CD14-positive monocyte (primary cell): Measurements from ENCODE around the gene GTF2F2. TPM values are rescaled to one million over a fixed set of nuclear protein-coding genes. Genes with fewer than 3 reads are reported as not detected.

Experiments
- DNase-seq, 3 donors: peaks; one replicate each; pipeline ENCODE4 v3.0.0-alpha.2; 2011 to 2022
- H2AFZ ChIP-seq: 2 replicates; pipeline ENCODE4 v1.6.0; 2012; ENCODE audit warnings: mild to moderate bottlenecking, low read depth, low read length, inconsistent platforms; ENCODE audit not compliant: insufficient read depth, poor library complexity, severe bottlenecking
- H3K27ac ChIP-seq, 2 donors: 1 replicate in 1 of 2; 2 replicates in 1 of 2; pipeline ENCODE4 v1.5.1; 2012 to 2013; ENCODE audit warnings: low read length in 2 of 2, control low read depth in 1 of 2, inconsistent platforms in 1 of 2, low read depth in 1 of 2, mild to moderate bottlenecking in 1 of 2
- H3K27me3 ChIP-seq, 2 donors: one replicate each; pipeline versions ENCODE4 v1.6.0 to v1.6.1; 2011 to 2013; ENCODE audit warnings: low read length in 2 of 2; ENCODE audit not compliant: control insufficient read depth in 2 of 2, insufficient read depth in 2 of 2
- H3K36me3 ChIP-seq, 2 donors: replicated peaks in 1 of 2; 1 replicate in 1 of 2; 2 replicates in 1 of 2; pipeline versions ENCODE4 v1.5.1 to v1.6.1; 2012 to 2013; ENCODE audit warnings: low read length in 2 of 2, control low read depth in 1 of 2, inconsistent platforms in 1 of 2, mild to moderate bottlenecking in 1 of 2; ENCODE audit not compliant: insufficient read depth in 2 of 2, control insufficient read depth in 1 of 2
- H3K4me1 ChIP-seq, 2 donors: 1 replicate in 1 of 2; 2 replicates in 1 of 2; pipeline versions ENCODE4 v1.5.1 to v1.6.1; 2012 to 2013; ENCODE audit warnings: low read length in 2 of 2, control low read depth in 1 of 2, inconsistent platforms in 1 of 2, mild to moderate bottlenecking in 1 of 2, moderate library complexity in 1 of 2; ENCODE audit not compliant: insufficient read depth in 2 of 2, control insufficient read depth in 1 of 2
- H3K4me2 ChIP-seq: replicated peaks from 2 replicates; pipeline ENCODE3; 2012; ENCODE audit warnings: low read length, moderate library complexity, mild to moderate bottlenecking; ENCODE audit not compliant: poor library complexity, severe bottlenecking; ENCODE audit errors: extremely low read depth
- H3K4me3 ChIP-seq, 3 experiments: fragments of 200-600 bp in 1 of 3; sonication (generic) in 1 of 3; replicated peaks in 1 of 3; 1 replicate in 2 of 3; 2 replicates in 1 of 3; pipeline ENCODE4 v1.5.1; 2011 to 2013; ENCODE audit warnings: low read length in 3 of 3, mild to moderate bottlenecking in 3 of 3, control low read depth in 2 of 3, low read depth in 2 of 3, inconsistent platforms in 1 of 3, moderate library complexity in 1 of 3
- H3K79me2 ChIP-seq: 2 replicates; pipeline ENCODE4 v1.6.0; 2012; ENCODE audit warnings: mild to moderate bottlenecking, control low read depth, inconsistent platforms, low read length, moderate library complexity; ENCODE audit not compliant: insufficient read depth
- H3K9ac ChIP-seq: 2 replicates; pipeline ENCODE4 v1.6.0; 2017; ENCODE audit warnings: low read length, mild to moderate bottlenecking; ENCODE audit not compliant: insufficient read depth, poor library complexity, severe bottlenecking
- H3K9me3 ChIP-seq, 2 donors: replicated peaks in 1 of 2; 1 replicate in 1 of 2; 2 replicates in 1 of 2; pipeline versions ENCODE4 v1.5.1 to v1.6.1; 2012 to 2013; ENCODE audit warnings: low read length in 2 of 2, control low read depth in 1 of 2; ENCODE audit not compliant: control insufficient read depth in 1 of 2, insufficient read depth in 1 of 2
- H4K20me1 ChIP-seq: 2 replicates; pipeline ENCODE4 v1.6.0; 2012; ENCODE audit warnings: mild to moderate bottlenecking, low read length, control low read depth, moderate library complexity; ENCODE audit not compliant: insufficient read depth
- H3K27ac Mint-ChIP-seq, 7 donors: one replicate each; pipeline ENCODE4 v1.8.0; 2020; ENCODE audit warnings: mild to moderate bottlenecking in 7 of 7, mixed read lengths in 7 of 7, moderate library complexity in 6 of 7, inconsistent platforms in 2 of 7
- H3K27me3 Mint-ChIP-seq, 3 donors: one replicate each; pipeline ENCODE4 v1.8.0; 2021 to 2022; ENCODE audit warnings: low read depth in 3 of 3, mild to moderate bottlenecking in 3 of 3, mixed read lengths in 3 of 3, moderate library complexity in 3 of 3, inconsistent platforms in 1 of 3
- H3K36me3 Mint-ChIP-seq, 2 donors: one replicate each; pipeline ENCODE4 v1.8.0; 2020; ENCODE audit warnings: mixed read lengths in 2 of 2, inconsistent platforms in 1 of 2, mild to moderate bottlenecking in 1 of 2
- H3K4me1 Mint-ChIP-seq: one replicate; pipeline ENCODE4 v1.8.0; 2020; ENCODE audit warnings: mild to moderate bottlenecking, mixed read lengths
- H3K4me3 Mint-ChIP-seq, 2 donors: one replicate each; pipeline ENCODE4 v1.8.0; 2020; ENCODE audit warnings: mild to moderate bottlenecking in 2 of 2, mixed read lengths in 2 of 2, moderate library complexity in 1 of 2
- H3K9me3 Mint-ChIP-seq, 7 donors: one replicate each; pipeline ENCODE4 v1.8.0; 2020 to 2022; ENCODE audit warnings: mixed read lengths in 7 of 7, mild to moderate bottlenecking in 6 of 7, moderate library complexity in 6 of 7, inconsistent platforms in 2 of 7
- WGBS: methylation state at CpG from one replicate; pipeline ENCODE4 v1.1.5; 2013; ENCODE audit warnings: missing lambda C conversion rate; ENCODE audit not compliant: insufficient coverage; 5-methylcytosine and 5-hydroxymethylcytosine counted together
- intact Hi-C, 2 donors: fragments of 100-400 bp; cut with micrococcal nuclease; formaldehyde crosslinking; loops; one replicate each; pipeline versions ENCODE4 v1.15.0 to v1.15.1; 2023
- polyA plus RNA-seq, 3 donors: library from polyadenylated mRNA; depleted of rRNA in 1 of 3; unstranded in 2 of 3; stranded (reverse) in 1 of 3; fragments of 300-500 nt in 2 of 3; fragments of >200 nt in 1 of 3; fragmentation: Illumina TruSeq in 2 of 3; gene quantifications; 1 replicate in 2 of 3; 2 replicates in 1 of 3; pipeline ENCODE4 v1.2.3, GENCODE V29; 2012 to 2021
- TF ChIP-seq, protein P1 (sequence below): fragments of 200-600 bp; IDR thresholded peaks from one replicate; pipeline ENCODE4 v1.8.0; 2022; ENCODE audit warnings: antibody characterized with exemption, mild to moderate bottlenecking

The GTF2F2 gene
- polyA plus RNA-seq, 3 donors = 8.1 to 10.4 (median 8.5) TPM

GRCh38 chr13:45267215-45267614 is 146.9 kb downstream of the GTF2F2 start:
- peaks cover 0 to 3% (median 0%) of the 10 kb centered on the region in 3 donors for H3K27me3 Mint-ChIP-seq
- H3K36me3 Mint-ChIP-seq = peaks cover 23 to 31% of the 10 kb centered on the region in 2 donors
- no peak overlapping the region for H3K27ac ChIP-seq
- peaks cover 11 to 33% of the 10 kb centered on the region in 2 donors for H3K36me3 ChIP-seq
- H3K27ac Mint-ChIP-seq = no peak overlapping the region
- TF ChIP-seq, protein P1, sequence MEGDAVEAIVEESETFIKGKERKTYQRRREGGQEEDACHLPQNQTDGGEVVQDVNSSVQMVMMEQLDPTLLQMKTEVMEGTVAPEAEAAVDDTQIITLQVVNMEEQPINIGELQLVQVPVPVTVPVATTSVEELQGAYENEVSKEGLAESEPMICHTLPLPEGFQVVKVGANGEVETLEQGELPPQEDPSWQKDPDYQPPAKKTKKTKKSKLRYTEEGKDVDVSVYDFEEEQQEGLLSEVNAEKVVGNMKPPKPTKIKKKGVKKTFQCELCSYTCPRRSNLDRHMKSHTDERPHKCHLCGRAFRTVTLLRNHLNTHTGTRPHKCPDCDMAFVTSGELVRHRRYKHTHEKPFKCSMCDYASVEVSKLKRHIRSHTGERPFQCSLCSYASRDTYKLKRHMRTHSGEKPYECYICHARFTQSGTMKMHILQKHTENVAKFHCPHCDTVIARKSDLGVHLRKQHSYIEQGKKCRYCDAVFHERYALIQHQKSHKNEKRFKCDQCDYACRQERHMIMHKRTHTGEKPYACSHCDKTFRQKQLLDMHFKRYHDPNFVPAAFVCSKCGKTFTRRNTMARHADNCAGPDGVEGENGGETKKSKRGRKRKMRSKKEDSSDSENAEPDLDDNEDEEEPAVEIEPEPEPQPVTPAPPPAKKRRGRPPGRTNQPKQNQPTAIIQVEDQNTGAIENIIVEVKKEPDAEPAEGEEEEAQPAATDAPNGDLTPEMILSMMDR = no peak
- no peaks in the 10 kb centered on the region for H4K20me1 ChIP-seq
- DNase-seq = no peak
- no CpG with 5 or more reads among the region's 5 CpGs for WGBS
- H3K9me3 ChIP-seq = no peaks in the 10 kb centered on the region
- intact Hi-C loops = no loop called here
- H3K79me2 ChIP-seq = no peaks in the 10 kb centered on the region
- H2AFZ ChIP-seq = no peak overlapping the region
- no peaks in the 10 kb centered on the region for H3K27me3 ChIP-seq
- H3K4me2 ChIP-seq = no peak overlapping the region
- H3K4me3 Mint-ChIP-seq = no peak overlapping the region
- peaks cover 0 to 3% (median 0%) of the 10 kb centered on the region in 7 donors for H3K9me3 Mint-ChIP-seq
- H3K4me1 Mint-ChIP-seq = peaks cover 2% of the 10 kb centered on the region
- no peak overlapping the region for H3K9ac ChIP-seq
- H3K4me1 ChIP-seq = no peaks in the 10 kb centered on the region
- no peak overlapping the region for H3K4me3 ChIP-seq

DNA sequence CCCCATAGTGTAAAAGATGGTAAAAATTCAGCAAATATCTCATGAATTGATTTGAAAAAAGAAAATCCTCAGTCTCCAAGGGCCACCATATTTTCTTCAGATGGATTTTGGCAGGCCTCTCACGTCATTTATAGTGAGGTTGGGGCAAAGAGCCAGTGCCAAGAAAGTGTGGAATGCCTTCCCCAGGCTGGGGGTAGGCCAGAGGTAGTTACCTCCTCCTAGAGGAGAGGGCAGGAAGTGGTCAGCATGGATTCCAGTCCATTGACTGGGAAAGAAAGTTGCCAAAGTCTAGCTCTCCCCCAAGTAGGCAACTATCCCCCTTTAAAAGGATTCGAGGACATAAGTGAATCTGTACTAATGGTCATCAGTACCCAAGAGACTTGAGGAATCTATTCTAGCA is 148.9 kb downstream of the GTF2F2 start:
- Histone ChIP-seq H3K4me3 (no peak overlapping the region), H4K20me1 (no peaks in the 10 kb centered on the region), H3K27me3 (no peaks in the 10 kb centered on the region), H3K36me3 (peaks cover 11 to 33% of the 10 kb centered on the region in 2 donors), H3K27ac (no peak overlapping the region), H3K9ac (no peak overlapping the region), H3K4me1 (no peaks in the 10 kb centered on the region), H3K79me2 (no peaks in the 10 kb centered on the region), H3K4me2 (no peak overlapping the region), H2AFZ (no peak overlapping the region), H3K9me3 (no peaks in the 10 kb centered on the region)
- Mint-ChIP-seq H3K4me1 (peaks cover 2% of the 10 kb centered on the region), H3K27ac (no peak overlapping the region), H3K27me3 (peaks cover 0 to 3% (median 0%) of the 10 kb centered on the region in 3 donors), H3K36me3 (peaks cover 26 to 43% of the 10 kb centered on the region in 2 donors), H3K9me3 (peaks cover 0 to 3% (median 0%) of the 10 kb centered on the region in 7 donors), H3K4me3 (no peak overlapping the region)
- intact Hi-C loops = no loop called here
- DNase-seq = no peak
- TF ChIP-seq, protein P1 = no peak
- WGBS = no CpG with 5 or more reads among the region's 2 CpGs
